Measurements from ENCODE around the gene PRAMEF1.
A peak's percentile ranks its signal among the peaks of the same experiment; 100 is the strongest.
"Not testable (repeated sequence)": the region's sequence is repeated elsewhere in the genome, so short reads cannot be mapped to it uniquely, and the experiment has no call there.

Gene PRAMEF1

GRCh38 chr1:12776801-12777557, 14.2 kb upstream of the PRAMEF1 start:
- no peak for DNase-seq

GRCh38 chr1:12778061-12778460, 13.1 kb upstream of the PRAMEF1 start:
- DNase-seq = no peak

GRCh38 chr1:12778907-12779306, 12.3 kb upstream of the PRAMEF1 start:
- no peak for DNase-seq

GRCh38 chr1:12781488-12781887, 9.7 kb upstream of the PRAMEF1 start:
- DNase-seq = peak in 1 of 3 experiments; percentile 3

- peak in 2 of 3 experiments; percentile 1 to 5 for DNase-seq
Observed at GRCh38 chr1:12783783-12784182, 7.4 kb upstream of the PRAMEF1 start.

- DNase-seq = not testable (repeated sequence)
Observed at GRCh38 chr1:12784729-12785128, 6.5 kb upstream of the PRAMEF1 start.

- DNase-seq = no peak
Observed at GRCh38 chr1:12798911-12799310, 7.7 kb downstream of the PRAMEF1 start.

- no peak for DNase-seq
Observed at GRCh38 chr1:12799730-12800129, 8.5 kb downstream of the PRAMEF1 start.

GRCh38 chr1:12809933-12810332, 18.7 kb downstream of the PRAMEF1 start:
- no peak for DNase-seq

- no peak for DNase-seq
Observed at GRCh38 chr1:12810691-12811408, 19.7 kb downstream of the PRAMEF1 start.

- DNase-seq = no peak
Observed at GRCh38 chr1:12811409-12811784, 20.2 kb downstream of the PRAMEF1 start.

- peak in 1 of 3 experiments; percentile 13 for DNase-seq
Observed at GRCh38 chr1:12819061-12819460, 27.9 kb downstream of the PRAMEF1 start.

- not testable (repeated sequence) for DNase-seq
Observed at GRCh38 chr1:12831310-12831709, 40.1 kb downstream of the PRAMEF1 start, which contains the start of gene PRAMEF11. TSS of gene PRAMEF11 (minus strand) at chr1:12831410. CDS start at chr1:12828789, 2,621 bp downstream.

GRCh38 chr1:12833251-12833650, 42.1 kb downstream of the PRAMEF1 start:
- not testable (repeated sequence) for DNase-seq

Data from NCI-H1417 (cell line).